IPS-NIHi11 (cell line): ENCODE measurements around the gene HYAL4.
"Not testable (repeated sequence)": the region's sequence is repeated elsewhere in the genome, so short reads cannot be mapped to it uniquely, and the experiment has no call there.

Experiments
- DNase-seq: peaks from one replicate; pipeline ENCODE4 v3.0.0; 2012; ENCODE audit warnings: mixed read lengths, low spot score

HYAL4 gene

DNA sequence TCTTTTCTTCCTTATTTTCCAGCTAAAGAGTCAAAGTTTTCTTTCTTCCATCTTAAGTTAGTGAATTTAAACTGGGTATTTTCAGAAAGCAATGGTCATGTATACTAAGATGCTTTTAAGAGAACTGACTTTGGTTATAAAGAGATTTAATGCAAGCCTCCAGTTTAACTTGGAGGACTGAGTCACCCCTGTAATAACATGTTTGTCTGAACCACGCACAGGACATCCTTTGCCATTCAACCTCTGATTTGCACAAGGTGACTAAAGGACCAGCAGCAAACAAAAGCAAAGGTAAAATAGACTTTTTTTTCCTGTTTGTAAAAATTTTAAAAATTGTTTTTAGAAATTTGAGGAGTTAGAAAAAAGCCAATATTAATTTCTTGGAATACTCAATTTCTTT lies 2.9 kb downstream of the HYAL4 start:
- DNase-seq = no peak

DNA sequence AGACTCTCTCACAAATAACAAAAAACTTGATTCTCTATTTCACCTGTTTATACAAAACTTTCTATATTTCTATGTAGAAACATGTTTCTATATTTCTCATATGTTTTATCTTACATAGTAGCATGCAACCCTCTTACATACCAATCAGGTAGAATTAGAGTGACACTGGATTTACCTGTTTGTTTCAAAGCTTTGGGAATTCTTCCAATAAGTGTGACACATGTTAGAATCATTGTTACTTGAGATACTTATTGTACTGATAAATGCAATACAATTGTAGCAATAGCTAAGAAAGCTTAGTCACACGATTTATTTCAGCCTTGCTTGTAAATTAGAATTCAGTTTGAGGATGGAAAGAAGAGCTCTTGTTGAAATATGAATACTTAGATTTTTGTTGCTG lies 4.9 kb downstream of the HYAL4 start:
- DNase-seq = no peak

DNA sequence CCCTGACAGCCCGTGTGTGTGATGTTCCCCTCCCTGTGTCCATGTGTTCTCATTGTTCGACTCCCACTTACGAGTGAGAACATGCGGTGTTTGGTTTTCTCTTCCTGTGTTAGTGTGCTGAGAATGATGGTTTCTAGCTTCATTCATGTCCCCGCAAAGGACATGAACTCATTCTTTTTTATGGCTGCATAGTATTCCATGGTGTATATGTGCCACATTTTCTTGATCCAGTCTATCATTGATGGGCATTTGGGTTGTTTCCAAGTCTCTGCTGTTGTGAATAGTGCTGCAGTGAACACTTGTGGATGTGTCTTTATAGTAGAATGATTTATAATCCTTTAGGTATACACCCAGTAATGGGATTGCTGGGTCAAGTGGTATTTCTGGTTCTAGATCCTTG lies 6.4 kb downstream of the HYAL4 start:
- not testable (repeated sequence) for DNase-seq

DNA sequence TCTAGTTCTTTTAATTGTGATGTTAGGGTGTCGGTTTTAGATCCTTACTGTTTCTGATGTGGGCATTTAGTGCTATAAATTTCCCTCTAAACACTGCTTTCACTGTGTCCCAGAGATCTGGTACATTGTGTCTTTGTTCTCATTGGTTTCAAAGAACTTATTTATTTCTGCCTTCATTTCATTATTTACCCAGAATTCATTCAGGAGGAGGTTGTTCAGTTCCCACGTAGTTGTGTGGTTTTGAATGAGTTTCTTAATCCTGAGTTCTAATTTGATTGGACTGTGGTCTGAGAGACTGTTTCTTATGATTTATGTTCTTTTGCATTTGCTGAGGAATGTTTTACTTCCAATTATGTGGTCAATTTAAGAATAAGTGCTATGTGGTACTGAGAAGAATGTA lies 9.3 kb downstream of the HYAL4 start:
- DNase-seq = not testable (repeated sequence)

DNA sequence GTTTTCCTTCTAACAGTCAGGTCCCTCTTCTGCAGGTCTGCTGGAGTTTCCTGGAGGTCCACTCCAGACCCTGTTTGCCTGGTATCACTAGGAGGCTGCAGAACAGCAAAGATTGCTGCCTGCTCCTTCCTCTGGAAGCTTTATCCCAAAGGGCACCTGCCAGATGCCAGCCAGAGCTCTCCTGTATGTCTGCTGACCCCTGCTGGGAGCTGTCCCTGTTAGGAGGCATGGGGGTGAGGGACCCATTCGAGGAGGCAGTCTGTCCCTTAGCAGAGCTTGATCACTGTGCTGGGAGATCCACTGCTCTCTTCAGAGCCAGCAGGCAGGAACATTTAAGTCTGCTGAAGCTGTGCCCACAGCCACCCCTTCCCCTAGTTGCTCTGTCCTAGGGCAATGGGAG lies 11.5 kb downstream of the HYAL4 start:
- DNase-seq = not testable (repeated sequence)

DNA sequence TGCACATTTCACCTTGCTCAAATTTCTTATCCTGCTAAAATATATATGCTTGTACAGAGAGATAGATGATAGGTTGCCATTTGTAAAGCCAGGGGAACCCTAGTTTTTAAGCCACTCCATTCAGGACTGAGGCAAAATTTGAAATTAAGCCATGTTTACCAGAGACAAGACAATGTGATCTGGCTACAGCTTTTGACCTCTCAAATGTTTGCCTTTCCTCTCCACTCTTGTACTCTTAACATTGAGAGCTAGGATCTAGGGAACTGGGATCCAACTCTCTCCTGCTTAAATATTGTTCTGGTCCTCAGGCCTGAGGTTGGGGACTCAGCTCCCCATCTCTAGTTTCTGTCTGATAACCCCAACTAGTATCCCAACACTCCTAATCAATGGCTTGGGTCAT lies 15.9 kb downstream of the HYAL4 start:
- DNase-seq = no peak

DNA sequence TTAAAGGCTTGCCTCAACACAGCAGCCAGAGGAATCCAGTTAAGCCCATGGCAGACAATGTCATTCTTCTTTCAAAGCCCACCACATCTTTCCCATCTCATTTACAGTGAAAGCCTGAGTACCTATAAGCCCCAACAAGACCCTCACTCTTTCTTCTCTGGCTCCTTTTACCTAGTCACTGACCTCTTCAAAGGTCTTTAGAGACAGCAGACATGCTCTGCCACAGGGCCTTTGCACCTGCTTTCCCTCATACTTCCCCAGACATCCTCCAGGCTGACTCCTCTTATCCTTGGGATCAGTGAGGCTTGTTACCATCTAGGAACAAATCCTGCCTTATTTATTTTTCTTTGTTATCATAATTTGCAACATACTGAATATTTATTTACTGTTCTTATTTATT lies 17.8 kb downstream of the HYAL4 start:
- DNase-seq = no peak

DNA sequence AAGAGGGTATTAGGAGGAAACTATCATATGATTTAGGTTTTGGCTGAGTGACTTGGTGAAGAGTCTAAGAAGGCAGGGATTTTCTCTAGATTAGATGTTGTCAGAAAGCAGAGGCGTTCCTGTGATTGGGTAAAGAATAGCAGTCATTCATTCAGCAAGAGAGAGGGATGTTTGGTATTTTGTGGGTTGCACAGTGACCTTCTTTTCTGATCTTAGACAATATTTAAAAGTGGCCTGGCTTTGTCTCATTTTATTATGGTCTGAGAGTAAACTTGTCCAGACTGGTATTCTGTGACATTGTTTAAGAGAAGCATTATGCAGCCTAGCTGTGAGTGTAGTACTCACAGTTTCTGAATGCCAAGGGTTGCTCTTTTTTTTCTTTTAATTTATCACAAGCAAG lies 18.5 kb downstream of the HYAL4 start:
- DNase-seq = no peak

DNA sequence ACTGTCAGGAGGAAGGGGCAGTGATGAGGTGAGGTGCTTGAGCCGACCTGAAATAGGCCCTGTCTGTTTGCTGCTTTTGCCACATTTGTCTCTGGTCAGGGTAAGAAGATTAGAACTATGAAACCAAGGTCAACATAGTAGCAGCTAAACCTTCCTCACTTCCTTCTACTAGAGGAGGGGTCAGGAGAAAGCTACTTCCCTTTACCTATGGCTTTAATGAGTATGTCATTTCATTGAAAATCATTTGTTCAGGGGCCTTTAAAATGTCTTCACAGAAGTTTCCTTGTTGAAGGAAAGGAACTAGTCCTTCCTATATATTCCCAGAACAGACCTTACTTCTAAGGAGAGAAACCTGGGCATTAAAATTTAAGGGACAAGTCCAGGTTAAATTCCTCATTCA lies 19.0 kb downstream of the HYAL4 start:
- DNase-seq = no peak

DNA sequence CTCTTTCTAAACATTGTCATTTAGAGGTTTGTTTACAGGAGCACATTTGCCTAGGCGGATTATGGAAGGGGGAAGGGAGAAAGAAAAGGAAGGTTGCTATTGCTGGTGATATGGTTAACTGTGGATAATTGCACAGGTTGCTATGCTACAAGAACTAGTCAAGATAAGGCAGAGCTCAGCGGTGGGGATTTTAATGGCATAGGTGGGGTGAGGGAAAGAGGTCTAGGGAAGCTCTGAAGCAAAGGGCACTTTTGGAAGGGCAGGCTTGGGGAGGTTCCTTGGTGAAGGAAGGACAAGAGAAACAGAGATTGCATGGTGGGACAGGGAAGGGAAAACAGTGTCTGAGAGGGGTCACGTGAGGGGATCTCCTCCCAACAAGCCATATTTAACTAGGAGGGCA lies 19.5 kb downstream of the HYAL4 start:
- DNase-seq = no peak

DNA sequence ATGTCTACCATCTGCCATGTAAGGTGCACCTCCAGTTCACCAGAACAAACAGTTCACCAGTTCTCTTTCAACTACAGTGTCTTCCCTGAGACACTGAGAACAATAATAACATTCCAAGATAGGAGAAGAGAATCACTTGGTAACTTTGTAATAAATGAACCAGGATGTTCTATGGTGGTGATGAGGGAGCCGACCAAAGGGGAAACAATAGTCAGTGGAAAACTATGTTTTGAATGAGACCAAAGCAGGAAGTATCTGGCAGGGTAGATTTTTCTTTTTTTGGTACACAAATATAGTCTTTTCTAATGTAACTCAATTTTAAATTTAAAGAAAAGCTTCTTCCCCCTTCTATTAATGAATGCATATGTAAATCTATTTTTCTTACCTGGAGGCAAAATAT lies 20.0 kb downstream of the HYAL4 start:
- DNase-seq = no peak

DNA sequence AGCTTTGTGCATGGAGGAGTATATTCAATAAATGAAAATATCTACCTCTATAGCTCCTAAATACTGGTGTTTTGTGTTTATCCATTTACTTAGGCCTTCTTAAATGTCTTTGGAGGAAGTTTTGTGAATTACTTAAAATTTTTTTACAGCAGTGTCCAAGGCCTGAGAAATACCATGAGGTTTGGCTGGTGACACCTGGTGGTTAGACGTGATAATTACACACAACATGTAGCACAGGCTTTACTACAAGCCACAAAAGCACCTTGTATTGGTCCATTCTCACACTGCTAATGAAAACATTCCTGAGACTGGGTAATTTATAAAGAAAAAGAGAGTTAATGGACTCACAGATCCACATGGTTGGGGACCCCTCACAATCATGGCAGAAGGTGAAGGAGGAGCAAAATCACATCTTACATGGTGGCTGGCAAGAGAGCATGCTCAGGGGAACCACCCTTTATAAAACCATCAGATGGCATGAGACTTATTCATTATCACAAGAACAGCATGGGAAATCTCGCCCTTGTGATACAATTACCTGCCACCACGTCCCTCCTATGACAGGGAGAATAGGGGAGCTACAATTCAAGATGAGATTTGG lies 20.6 kb downstream of the HYAL4 start:
- DNase-seq = peak; percentile 48

DNA sequence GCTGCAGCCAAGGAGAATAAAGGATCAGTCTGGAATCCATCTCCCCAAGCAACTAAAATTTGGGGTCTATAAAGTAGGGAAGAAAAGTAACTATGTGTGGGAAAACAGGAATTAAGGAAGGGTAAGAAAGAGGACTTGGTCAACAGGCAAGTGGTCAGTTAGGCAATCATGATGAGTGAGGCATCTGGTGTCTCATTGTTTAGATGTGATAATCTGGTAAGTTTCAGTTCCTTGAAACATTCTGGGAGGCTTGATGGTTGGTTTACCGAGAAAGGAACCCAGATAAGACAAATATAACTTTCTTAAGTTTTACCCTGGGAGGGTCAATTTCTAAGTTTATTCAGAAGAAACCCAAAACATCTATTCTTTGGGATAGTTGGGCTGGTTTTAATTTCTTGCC lies 22.3 kb downstream of the HYAL4 start:
- no peak for DNase-seq

DNA sequence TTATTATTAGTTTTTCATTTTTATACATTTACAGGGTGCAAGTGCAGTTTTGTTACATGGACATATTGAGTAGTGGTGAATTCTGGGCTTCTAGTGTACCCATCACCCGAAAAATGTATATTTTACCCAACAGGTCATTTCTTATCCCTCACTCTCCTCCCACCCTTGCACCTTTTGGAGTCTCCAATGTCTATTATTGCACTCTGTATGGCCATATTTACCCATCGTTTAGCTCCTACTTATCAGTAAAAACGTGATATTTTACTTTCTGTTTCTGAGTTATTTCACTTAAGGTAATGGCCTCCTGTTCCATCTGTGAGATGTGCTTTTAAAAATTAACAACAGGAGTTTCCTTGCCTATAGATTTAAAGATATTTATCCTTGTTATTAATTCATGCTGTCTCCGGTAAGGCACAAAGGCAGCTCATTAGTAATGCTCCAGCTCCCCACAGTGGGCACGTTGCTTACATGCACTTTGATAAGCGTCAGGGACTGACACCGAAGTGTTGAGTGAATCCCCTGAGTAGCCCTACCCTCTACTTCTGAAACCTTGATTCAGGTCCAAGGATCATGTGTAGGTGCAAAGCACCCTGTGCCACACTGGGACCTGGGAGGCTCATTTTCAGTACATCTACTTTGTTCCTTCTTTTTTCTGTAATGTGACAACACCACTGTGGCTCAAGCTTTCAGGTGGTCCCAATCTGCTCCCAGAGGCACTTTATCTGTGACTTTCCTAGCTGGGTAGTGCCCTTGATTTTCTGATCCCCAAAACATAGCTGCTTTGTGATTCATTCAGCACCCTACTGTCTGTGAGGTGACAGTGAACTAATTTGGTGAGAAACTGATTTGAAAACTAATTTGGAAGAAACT lies 27.3 kb downstream of the HYAL4 start:
- DNase-seq = peak; percentile 41

DNA sequence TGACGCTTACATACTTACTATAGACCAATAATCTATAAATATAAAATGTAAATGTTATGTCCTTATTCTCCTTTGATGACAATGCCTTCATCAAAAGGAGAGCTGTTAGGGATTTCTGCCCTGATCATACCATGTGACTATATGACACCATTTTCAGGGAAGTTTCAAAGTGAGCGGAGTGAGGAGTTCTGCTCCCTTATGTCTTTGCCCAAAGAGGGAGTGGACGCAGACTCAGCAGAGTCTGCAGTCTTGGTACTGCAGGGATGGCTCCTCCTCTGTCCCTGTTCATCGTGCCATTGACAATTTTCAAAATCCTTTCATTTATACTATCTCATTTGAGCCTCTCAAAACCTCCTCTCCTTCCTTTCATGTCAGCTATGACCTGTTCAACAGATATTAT lies 27.9 kb downstream of the HYAL4 start:
- no peak for DNase-seq

DNA sequence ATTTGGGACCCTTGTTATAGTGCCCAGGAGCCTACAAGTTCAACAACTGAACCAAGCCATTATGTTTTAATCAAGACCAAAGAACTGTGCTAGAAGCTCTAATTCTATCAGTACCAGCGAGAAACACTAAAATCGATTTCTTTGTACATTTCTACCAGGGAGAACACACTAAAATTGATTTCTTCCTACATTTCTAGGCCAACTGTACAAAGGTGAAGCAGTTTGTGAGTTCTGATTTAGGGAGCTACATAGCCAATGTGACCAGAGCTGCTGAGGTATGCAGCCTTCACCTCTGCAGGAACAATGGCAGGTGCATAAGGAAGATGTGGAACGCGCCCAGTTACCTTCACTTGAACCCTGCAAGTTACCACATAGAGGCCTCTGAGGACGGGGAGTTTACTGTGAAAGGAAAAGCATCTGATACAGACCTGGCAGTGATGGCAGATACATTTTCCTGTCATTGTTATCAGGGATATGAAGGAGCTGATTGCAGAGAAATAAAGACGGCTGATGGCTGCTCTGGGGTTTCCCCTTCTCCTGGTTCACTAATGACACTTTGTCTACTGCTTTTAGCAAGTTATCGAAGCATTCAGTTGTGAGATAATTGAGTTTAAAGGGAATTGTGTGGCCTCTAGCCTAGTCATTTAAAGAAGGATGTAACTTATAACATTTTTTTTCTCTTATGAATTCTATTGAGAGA lies 31.7 kb downstream of the HYAL4 start:
- DNase-seq = no peak

DNA sequence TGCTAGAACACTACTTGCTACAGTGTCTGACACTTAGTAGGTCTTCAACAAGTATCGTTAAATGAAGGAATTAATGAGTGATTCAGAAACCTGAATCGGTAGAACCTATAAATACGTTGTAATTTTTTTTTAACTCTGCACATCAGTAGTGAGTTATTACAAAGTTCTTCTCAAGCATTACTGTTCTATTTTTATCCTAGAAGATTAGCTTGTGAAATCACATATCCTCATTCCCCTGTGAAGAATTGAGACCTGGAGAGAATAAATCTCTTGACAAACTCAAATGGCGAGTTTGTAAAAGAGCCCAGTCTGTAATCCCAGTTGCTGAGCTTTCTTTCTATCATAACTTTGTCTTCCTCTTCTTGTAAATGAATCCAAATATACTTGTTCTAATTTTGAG lies 34.7 kb downstream of the HYAL4 start:
- DNase-seq = no peak

DNA sequence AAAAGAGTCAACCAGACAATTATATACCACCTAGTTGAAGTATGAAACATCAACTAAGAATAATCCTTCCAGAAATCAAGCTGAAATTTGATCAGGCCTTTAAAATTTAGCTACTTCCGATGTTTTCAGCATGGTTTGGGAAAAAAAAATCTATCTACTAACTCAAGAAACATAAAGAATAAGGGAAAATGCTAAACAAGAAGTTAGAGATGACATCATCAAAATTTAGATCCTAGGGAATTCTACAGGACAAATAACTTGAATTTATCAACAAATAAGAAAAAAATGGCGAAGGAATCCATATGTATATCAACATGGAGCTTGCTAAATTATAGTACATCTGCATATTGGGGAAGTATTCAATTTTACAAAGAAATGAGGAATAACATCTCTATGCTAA lies 36.3 kb downstream of the HYAL4 start:
- DNase-seq = no peak

DNA sequence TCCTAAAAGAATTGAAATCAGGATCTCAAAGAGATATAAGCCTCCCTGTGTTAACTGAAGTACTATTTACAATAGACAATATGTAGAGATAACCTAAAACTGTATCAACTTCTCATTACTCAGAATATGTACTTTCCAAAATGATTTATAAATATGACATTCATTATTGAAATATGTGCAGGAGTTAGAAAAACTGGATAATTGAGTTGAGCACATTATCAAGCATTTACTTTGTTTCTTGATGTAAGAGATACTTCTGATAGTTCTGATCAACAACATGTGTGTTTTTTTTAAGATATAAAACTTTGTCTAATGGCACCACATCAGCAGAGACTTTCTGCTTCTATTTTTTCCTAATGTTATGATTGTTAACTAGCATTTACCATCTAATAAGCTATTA lies 38.2 kb downstream of the HYAL4 start:
- DNase-seq = no peak

DNA sequence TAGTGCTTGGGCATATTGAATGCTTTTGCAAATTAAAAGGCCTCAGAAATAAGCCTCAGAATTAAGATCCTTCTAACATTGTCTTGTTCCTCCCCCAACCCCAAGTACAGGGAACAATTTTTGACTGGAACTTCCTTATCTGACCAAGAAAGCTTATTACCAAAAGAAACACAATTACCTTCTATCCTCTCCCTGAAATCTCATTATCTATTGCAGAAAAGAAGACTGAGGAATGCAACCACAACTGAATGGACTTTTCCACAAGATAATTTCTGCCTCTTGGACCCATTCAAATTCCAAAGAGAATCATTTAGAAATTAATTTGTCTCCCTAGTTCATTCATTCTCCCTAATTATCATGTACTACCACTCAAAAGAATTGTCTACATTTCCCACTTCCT lies 43.2 kb downstream of the HYAL4 start:
- no peak for DNase-seq

DNA sequence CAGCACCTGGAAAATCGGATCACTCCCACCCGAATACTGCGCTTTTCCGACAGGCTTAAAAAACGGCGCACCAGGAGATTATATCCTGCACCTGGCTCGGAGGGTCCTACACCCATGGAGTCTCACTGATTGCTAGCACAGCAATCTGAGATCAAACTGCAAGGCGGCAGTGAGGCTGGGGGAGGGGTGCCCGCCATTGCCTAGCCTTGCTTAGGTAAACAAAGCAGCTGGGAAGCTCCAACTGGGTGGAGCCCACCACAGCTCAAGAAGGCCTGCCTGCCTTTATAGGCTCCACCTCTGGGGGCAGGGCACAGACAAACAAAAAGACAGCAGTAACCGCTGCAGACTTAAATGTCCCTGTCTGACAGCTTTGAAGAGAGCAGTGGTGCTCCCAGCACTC lies 49.8 kb downstream of the HYAL4 start:
- DNase-seq = not testable (repeated sequence)

DNA sequence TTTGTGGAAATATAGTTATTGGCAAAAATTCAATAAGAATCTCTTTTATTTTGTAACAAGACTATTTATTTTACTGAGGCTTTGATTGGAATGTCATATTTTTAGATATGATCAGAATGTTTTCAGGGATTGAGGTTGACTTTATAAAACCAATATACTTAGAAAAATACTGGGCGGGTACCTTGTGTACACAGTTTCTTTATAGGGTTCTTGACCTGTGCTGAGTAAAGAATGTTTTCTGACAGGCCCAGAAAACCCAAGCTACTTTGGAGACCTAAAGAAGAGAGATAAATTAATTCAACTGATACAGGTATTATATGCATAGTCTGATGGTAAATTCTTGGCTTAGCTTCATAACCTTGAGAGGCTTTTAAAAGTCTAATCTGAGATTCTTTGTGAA lies 56.1 kb downstream of the HYAL4 start:
- no peak for DNase-seq

DNA sequence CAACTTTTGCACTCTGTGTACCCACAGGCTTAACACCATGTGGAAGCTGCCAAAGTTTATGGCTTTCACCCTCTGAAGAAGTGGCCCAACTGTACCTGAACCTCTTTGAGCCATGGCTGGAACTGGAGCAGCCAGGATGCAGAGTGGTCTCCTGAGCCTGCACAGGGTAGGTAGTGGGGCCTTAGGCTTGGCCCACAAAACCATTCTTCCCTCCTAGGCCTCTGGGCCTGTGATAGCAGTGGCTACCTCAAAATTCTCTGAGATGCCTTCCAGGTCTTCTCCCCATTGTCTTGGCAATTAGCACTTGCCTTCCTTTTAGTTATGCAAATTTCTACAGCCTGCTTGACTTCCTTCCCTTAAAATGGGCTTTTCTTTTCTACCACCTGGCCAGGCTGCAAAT lies 60.7 kb downstream of the HYAL4 start:
- DNase-seq = no peak
